Suppressor macrophage (primary cell): Measurements from ENCODE around the gene CD46.
A peak's percentile ranks its signal among the peaks of the same experiment; 100 is the strongest.
"Not testable (repeated sequence)": the region's sequence is repeated elsewhere in the genome, so short reads cannot be mapped to it uniquely, and the experiment has no call there.

Experiments
- DNase-seq, 4 experiments: peaks; one replicate each; pipeline ENCODE4 v3.0.0-alpha.2; 2020 to 2022

CD46 gene

DNA sequence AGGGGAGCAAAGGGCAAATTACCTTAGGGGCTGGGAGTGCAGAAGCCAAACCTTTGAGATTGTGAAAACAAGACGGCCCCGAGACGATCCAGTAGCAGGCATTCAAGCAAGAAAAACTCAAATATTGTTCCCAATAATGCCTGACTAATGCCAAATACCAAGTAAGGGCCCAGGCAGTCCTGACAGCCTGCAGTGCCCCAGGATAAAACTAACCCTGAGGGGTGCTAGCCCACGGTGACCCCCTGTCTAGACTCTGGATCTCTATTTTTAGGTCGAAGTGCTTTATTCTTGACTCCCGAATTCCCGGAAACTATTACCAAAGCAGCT lies 428 bp upstream of the CD46 start:
- DNase-seq, result peak in 1 of 4 experiments; percentile 10

GRCh38 chr1:207752456-207752998 lies 673 bp downstream of the CD46 start:
- peak; percentile 20 to 65 (median 50) for DNase-seq

DNA sequence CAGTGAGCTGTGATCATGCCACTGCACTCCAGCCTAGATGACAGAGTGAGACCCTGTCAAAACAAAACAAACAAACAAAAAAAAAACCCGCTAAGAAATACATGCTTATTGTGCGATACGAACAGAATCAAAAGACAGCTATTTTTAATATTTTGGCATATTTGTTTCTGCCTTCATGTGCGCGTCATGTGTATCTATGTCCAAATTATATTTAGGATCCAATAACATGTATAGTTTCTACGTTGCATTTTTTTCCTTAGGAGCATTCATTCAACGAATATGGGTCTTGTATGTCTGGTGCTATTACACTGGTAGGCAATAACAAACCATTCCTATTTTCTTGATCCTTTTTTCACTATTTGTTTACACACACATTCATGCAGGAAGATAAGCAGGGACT lies 1.8 kb downstream of the CD46 start:
- no peak for DNase-seq

GRCh38 chr1:207754011-207754410 lies 2.2 kb downstream of the CD46 start:
- no peak for DNase-seq

GRCh38 chr1:207754974-207755700 lies 3.3 kb downstream of the CD46 start:
- DNase-seq, result peak in 3 of 4 experiments; percentile 15 to 51 (median 40)

- no peak for DNase-seq
Measured at GRCh38 chr1:207755846-207756693, 4.2 kb downstream of the CD46 start.

DNA sequence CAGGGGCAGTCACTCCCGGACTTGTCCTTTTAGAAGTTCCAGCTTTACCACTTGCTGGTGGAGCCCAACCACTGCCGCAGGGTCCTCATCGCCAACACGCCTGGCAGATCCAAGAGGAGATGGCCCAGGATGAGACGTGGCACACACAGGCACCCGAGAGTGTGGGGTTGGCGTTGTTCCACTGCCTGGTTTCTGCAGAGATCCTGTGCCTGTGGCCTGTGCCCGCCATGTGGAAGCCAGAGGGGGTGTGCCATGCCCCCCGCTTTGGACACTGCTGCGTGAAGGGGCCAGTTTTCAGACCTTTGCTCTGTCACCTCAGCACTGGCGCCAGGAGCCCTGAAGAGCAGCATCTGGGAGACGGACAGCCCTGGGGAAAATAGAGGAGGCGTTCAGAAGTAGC lies 10.8 kb downstream of the CD46 start:
- no peak for DNase-seq

GRCh38 chr1:207763091-207763490 lies 11.2 kb downstream of the CD46 start:
- no peak for DNase-seq

DNA sequence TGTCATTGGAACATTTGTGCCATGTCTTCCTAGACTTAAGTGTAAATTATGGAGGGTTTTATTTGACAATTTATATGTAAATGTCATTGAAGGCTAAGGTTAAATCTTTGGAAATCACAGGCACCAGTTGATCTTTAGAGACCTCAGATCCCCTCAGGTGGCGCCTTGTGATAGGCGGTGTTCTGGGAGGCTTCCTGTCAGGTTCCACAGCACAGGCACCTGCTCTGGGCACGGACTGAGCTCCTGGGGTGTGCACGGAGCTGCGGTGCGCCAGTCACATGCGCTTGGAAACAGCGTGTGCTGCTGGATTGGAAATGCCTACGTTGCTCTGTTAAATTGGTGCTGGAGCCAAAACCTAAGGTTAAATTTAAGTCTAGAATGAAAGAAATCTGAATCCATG lies 12.1 kb downstream of the CD46 start:
- no peak for DNase-seq

- no peak for DNase-seq
Measured at GRCh38 chr1:207766569-207766968, 14.7 kb downstream of the CD46 start.

- DNase-seq, result not testable (repeated sequence)
Measured at GRCh38 chr1:207770514-207770913, 18.7 kb downstream of the CD46 start.

- DNase-seq, result not testable (repeated sequence)
Measured at GRCh38 chr1:207776045-207776444, 24.2 kb downstream of the CD46 start.

DNA sequence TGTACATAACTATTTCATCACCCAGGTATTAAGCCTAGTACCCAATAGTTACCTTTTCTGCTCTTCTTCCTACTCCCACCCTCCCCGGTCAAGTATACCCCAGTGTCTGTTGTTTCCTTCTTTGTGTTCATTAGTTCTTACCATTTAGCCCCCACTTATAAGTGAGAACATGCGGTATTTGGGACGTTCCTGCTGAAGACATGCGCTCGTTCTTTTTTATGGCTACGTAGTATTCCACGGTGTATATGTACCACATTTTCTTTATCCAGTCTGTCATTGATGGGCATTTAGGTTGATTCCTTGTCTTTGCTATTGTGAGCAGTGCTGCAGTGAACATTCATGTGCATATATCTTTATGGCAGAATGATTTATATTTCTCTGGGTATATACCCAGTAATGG lies 25.6 kb downstream of the CD46 start:
- DNase-seq, result not testable (repeated sequence)

DNA sequence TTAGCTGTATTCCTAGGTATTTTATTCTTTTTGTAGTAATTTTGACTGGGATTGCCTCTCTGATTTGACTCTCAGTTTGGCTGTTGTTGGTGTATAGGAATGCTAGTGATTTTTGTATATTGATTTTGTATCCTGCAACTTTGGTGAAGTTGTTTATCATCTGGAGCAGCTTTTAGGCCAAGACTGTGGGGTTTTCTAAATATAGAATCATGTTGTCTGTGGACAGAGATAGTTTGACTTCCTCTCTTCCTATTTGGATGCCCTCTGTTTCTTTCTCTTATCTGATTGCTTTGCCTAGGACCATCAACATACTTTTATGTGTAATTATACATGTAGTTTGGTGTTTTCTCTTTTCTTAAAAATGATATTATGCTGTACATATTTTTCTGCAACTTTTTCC lies 27.2 kb downstream of the CD46 start:
- no peak for DNase-seq

GRCh38 chr1:207781312-207781711 lies 29.5 kb downstream of the CD46 start:
- DNase-seq, result no peak

DNA sequence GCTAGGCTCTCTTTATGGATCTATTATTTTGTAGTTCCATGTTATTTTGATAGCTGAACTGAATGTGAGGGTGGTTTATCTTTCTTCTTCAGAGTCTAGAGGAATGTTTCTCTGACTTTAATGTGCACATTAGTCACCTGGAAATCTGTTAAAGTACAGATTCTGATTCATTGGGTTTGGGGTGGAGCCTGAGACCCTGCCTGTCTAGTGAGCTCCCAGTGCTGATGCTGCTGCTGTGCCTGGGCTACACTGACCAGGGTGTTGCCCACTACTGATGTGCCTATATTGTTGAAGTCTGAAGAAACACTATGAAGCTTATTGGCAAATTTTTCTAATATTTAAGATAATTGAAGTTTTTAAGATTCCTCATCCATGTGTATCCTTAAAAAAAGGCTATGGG lies 35.9 kb downstream of the CD46 start:
- DNase-seq, result no peak

GRCh38 chr1:207789386-207789785 lies 37.5 kb downstream of the CD46 start:
- no peak for DNase-seq

DNA sequence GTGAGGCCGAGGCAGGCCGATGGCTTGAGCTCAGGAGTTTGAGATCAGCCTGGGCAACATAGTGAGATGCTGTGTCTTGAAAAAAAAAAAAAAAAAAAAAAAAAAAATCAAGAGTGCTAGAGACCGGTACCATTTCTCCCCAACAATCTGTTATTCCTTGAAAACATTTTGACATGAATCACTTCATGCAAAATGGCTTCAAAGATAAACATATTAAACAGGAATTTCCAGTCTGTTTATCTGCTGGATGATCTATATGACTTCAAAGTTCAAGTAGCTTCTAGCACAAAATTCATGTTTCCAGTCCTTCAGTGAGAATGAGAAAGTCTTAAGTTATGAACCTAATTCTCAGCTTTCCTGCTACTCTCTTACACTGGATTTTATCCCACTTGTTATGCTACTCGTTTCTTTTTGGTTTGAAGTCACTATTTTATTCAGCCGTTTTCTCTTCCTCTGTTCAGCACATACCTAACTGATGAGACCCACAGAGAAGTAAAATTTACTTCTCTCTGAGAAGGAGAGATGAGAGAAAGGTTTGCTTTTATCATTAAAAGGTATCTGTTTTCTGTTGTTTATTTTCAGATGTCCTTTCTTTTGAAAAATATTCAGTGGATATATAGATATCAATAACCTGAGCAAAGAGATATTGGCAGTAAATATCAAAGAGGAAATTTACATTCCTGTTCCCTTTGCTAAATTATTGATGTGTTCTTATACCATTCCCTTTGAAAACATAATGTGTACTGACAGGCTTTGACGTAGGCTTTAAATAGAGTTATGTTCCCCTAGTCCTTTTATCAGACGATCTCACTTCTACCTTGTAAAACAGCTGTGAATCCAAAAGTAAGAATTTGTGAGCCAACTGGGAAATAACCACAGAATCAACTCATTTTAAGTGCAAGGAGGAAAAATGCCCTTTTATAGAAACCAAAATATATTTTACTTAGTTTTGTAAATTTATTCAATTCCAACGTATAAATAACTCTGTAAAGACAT lies 38.2 kb downstream of the CD46 start:
- DNase-seq, result no peak

DNA sequence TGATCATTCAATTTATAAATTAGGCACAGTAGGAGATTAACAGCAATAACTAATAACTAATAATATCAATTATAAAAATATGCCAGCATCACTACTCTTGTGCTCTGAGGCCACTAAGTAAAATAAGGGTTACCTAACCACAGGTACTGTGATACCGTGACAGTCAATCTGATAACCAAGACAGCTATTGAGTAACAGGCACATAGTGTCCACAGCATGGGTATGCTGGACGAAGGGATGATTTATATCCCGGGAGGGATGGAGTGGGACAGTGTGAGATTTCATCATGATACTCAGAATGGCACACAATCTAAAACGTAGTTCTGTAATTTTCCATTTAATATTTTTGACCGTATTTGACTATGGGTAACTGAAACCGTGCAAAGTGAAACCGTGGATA lies 39.4 kb downstream of the CD46 start:
- no peak for DNase-seq

GRCh38 chr1:207793327-207793726 lies 41.5 kb downstream of the CD46 start:
- DNase-seq, result no peak

GRCh38 chr1:207794861-207795260 lies 43.0 kb downstream of the CD46 start:
- DNase-seq, result no peak

GRCh38 chr1:207797229-207797973 lies 45.5 kb downstream of the CD46 start:
- DNase-seq, result peak; percentile 88 to 90 (median 88)
